Astrocyte (in vitro differentiated cells and primary cell): ENCODE results near the gene RBP3.

Source experiments
- CTCF ChIP-seq: IDR thresholded peaks from 2 replicates; pipeline ENCODE4 v1.5.1; 2011; ENCODE audit warnings: low read depth, mild to moderate bottlenecking, inconsistent platforms, low read length, moderate library complexity; ENCODE audit not compliant: insufficient read depth
- EZH2 ChIP-seq: IDR thresholded peaks from 2 replicates; pipeline ENCODE4 v1.6.1; 2012; ENCODE audit warnings: mild to moderate bottlenecking, low read length, inconsistent platforms; ENCODE audit not compliant: insufficient read depth

- no peak for TF ChIP-seq CTCF
- TF ChIP-seq EZH2 = no peak
Observed at GRCh38 chr10:47366181-47366631, 18.0 kb downstream of the RBP3 start.
